NK-92 treated with Interleukin-12 subunit alpha and Interleukin-12 subunit beta, amount 100 ng/mL, for 24 hours (cell line): ENCODE data around the gene CLIP1.
"Not testable (repeated sequence)": the region's sequence is repeated elsewhere in the genome, so short reads cannot be mapped to it uniquely, and the experiment has no call there.

Experiments used
- DNase-seq: peaks from one replicate; lab custom pipeline; 2025; lab: John Stamatoyannopoulos, UW

CLIP1 gene

DNA sequence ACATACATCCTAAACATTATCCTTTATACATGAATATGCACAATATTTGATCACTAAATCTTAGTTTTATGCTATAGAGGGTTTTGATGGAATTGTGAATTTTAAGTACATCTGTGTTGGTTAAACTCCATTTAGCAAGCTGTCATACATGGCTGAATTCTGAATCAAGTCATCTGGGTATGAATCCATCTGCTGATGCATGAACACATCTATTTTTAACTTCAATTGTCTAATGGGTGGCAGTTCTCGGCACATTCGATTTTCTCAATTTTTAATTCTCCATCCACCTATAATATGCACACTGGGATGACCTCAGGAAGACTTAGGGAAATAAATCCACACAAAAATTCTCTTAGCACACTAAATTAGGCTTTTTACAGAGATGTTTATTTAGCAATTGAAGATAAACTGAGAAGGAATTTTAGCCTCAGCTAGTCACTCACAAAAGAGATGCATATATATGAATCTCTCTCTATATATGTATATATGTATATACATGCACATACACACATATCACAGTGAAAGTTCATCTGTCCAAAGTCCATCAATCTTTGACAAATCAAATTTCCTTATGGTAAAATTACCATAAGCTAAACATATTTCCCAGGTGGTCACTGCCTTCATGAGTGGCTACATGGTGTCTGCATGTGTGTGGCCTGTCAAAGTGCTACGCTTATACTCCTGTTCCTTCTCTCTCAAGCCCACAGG, 111.7 kb downstream of the CLIP1 start:
- DNase-seq, result no peak

- DNase-seq, result no peak
Measured at GRCh38 chr12:122309564-122310121, 112.8 kb downstream of the CLIP1 start.

- DNase-seq, result no peak
Measured at GRCh38 chr12:122308811-122309210, 113.7 kb downstream of the CLIP1 start.

DNA sequence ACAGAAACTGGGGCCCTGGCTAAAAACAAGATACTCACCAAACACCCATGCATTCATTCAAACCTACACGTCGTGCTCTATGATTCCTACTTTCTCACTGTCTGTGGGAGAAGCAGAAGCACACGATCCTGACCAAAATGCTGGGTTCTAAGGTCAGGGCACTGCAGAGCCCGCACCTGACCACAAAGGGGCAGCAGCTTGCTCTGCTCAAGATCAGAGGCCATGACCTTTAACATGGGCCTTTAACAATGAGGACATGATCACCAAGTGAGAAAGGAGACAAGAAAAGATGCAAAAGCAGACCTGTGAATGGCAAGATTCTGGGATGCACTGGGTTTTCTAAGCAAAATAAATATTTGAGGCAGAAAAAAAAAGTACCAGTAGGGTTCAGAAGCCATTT, 116.1 kb downstream of the CLIP1 start:
- no peak for DNase-seq

GRCh38 chr12:122304924-122305323, 117.5 kb downstream of the CLIP1 start:
- no peak for DNase-seq

DNA sequence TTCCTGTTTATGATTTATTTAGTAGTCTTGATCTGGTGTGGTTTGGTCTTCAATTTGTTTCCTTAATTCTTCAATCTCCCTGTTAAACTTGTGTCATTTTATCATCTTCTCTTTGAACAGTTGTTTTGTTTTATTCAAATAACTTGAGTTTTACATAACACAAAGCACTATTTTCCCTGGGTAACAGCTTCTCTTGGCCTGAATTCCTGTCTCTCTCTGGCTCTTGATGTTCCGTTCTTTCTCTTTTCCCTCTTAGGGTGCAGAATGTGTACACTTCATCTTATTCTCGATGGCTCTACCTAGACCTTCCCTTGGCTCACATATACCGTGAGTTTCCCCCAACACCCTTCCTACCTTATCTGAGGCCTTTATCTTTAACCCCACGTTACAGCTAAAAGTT, 119.4 kb downstream of the CLIP1 start:
- DNase-seq, result no peak

- no peak for DNase-seq
Measured at GRCh38 chr12:122298071-122298748, 124.3 kb downstream of the CLIP1 start.

DNA sequence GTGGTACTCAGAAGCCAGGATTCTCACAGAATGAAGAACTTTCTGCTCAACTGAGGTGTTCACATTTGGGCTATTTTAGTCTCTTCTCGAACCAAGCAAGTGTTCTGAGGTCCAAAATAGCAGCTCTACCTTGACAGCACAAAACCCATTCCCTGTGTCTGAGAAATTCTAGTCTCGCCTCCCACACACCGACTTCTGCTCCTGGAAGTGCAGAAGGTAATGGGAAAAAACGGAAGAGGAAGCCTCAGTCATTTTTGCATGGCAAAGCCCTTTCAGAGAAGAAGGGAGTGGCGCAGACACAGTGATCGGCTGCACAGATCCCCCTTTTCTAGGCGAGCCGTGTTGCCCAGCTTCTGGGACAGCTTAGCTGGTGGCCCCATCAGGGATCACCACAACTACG, 125.0 kb downstream of the CLIP1 start:
- DNase-seq, result no peak

- DNase-seq, result no peak
Measured at GRCh38 chr12:122295877-122296276, 126.6 kb downstream of the CLIP1 start.

DNA sequence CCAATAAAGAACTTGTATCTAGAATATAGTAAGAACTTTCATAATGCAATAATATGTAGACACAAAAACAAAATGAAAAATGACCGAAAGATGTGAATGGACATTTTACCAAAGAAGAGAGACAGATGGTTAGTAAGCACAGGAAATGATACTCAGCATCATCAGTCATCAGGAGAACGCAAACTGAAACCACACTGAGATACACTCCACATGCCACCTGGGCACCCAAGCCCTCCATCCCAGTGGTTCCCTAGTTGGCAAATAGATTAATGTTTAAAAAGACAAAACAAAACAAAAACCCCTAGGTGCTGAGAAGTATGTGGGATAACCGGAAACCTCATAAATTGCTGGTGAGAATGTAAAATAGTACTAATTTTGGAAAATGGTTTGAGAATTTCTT, 129.4 kb downstream of the CLIP1 start:
- DNase-seq, result no peak

DNA sequence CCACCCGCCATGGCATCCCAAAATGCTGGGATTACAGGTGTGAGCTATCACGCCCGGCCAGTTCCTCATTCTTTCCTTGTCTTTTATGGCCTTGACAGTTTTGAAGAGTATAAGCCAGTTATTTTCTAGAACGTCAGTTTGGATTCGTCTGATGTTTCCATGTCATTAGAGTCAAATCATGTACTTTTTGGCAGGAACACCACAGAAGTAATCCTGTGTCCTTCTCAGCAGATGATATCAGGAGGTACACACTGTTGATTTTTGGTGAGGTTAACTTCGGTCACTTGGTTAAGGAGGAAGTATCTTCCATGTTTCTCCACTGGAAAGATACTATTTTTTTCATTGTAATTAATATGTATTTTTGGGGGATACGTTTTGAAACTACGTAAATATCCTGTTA, 131.0 kb downstream of the CLIP1 start:
- DNase-seq, result no peak

- DNase-seq, result no peak
Measured at GRCh38 chr12:122283680-122284079, 138.8 kb downstream of the CLIP1 start.

- DNase-seq, result no peak
Measured at GRCh38 chr12:122282061-122282460, 140.4 kb downstream of the CLIP1 start.

- DNase-seq, result no peak
Measured at GRCh38 chr12:122276242-122276641, 146.2 kb downstream of the CLIP1 start.

DNA sequence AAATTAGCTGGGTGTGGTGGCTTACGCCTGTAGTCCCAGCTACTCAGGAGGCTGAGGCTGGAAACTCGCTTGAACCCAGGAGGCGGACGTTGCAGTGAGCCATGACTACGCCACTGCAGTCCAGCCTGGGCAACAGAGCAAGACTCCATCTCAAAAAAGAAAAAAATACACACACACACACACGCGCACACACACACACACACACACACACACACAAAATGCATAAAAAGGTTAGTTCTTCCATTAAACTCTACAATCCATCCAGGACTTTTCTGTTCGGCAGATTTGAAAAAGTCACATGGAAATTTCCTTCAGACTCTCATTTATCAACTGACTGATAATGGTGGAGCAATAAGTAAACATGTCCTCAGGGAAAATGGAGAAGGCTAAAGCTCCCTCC, 147.0 kb downstream of the CLIP1 start:
- DNase-seq, result no peak

- peak; percentile 86 for DNase-seq
Measured at GRCh38 chr12:122266230-122266901, 156.1 kb downstream of the CLIP1 start, which contains the start of gene VPS33A. TSS of gene VPS33A (minus strand) at chr12:122266494. CDS start at chr12:122266408, 86 bp downstream.

- DNase-seq, result peak; percentile 18
Measured at GRCh38 chr12:122265886-122266229, 156.6 kb downstream of the CLIP1 start.

DNA sequence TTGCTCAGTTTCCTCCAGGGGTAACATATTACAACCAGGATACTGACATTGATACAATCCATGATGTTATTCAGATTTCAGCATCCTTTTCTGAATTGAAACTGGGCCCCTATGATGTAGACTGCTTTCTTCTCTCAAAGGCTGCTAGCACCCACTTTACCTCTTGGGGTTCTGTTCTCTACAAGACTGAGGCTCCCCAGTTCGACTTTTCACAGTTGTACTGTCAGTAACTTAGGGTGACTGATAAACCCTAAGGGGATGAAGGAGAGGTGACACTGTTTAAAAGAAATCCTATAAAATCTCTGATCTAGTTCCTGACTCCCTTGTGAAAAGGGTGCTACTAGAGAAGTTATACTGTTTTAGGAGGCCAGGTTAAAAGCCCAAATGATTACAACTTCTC, 157.0 kb downstream of the CLIP1 start:
- no peak for DNase-seq

DNA sequence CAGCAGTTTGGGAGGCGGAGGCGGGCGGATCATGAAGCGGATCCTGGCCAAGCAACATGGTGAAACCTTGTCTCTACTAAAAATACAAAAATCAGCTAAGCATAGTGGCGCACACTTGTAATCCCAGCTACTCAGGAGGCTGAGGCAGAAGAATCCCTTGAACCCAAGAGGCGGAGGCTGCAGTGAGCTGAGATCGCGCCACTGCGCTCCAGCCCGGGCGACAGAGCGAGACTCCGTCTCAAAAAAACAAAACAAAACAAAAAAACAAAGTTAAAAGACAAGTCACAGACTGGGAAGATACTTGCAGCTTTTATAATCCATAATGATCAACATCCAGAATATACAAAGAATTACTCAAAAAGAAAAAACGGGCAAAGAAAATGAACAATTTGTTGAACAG, 161.7 kb downstream of the CLIP1 start:
- not testable (repeated sequence) for DNase-seq

GRCh38 chr12:122258939-122259338, 163.5 kb downstream of the CLIP1 start:
- DNase-seq, result not testable (repeated sequence)

DNA sequence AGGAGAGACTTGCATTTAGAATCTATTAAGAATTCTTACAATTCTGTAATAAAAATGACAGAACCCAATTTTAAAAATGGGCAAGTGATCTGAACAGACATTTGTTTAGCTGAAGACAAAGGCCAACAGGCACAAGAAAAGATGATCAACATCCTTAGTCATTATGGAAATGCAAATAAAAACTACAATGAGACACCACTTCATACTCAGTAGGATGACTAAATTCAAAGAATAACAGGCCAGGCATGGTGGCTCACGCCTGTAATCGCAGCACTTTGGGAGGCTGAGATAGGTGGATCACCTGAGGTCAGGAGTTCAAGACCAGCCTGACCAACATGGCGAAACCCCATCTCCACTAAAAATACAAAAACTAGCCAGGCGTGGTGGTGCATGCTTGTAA, 164.0 kb downstream of the CLIP1 start:
- not testable (repeated sequence) for DNase-seq

GRCh38 chr12:122250536-122250935, 171.9 kb downstream of the CLIP1 start:
- DNase-seq, result no peak

DNA sequence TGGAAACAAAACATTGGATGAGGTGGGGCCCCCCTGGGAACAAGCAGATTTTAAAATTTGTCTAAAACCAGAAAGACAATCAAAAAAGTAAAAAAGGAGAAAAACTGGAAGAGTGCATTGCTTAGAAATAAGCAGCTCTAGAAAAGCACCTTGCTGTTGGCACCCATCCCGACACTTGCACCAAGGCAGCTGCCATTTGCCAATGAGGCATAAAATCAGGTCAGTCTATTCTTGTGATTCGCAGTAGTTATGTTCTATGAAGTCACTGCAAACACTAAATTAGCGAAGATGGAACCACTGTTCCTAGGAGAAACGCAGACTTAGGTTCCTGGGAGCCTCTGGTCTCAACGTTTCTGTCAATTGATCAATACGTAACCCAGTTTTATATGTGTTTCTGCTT, 172.4 kb downstream of the CLIP1 start:
- DNase-seq, result no peak
